Stimulated activated CD4-positive, alpha-beta T cell treated with anti-CD3 and anti-CD28 coated beads, Interleukin-1b, Interleukin-23, amount 100 ng/mL, for 4 hours (primary cell): ENCODE results near the gene SAV1.

ENCODE experiments used
- DNase-seq, 2 donors: peaks; one replicate each; pipeline ENCODE4 v3.0.0-alpha.2; 2020; ENCODE audit warnings: low read depth in 2 of 2

Gene SAV1

DNA sequence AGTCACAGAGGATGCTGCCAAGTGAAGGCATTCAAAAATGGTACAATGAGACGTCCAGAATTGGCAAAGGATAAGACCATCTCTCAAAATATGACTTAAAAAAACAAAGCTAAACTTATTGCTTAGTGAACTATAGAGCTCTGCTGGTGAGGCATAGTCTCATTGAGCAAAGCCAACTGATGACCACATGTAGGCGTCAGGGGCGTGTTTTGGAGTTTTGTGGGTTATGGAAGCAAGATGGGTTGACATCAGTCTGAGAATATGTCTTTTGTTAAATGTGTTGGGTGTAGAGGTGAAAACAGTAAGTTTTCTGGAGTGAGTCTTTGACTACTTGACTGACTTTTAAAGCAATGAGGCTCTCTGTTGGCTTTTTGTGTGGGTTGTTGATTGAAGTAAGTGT lies 60.9 kb downstream of the SAV1 start:
- DNase-seq, result no peak

DNA sequence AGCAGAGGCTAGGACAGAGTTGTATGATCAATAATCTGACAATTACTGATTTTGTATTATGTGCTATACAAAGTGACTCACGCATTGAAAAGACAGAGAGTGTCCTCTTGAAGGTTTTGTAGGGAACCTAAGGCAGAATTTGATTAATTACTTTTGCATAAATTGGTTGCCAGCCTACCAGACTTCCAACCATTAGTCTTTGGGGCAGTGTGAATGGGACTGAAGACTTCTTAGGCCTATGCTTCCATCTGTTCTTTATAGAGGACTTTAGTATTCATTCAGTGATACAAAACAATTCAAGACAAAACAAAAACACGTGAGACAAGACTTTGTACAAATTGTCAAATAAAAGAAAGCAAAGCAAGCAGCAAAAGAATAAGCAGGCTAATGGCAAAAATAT lies 61.6 kb downstream of the SAV1 start:
- DNase-seq, result no peak

DNA sequence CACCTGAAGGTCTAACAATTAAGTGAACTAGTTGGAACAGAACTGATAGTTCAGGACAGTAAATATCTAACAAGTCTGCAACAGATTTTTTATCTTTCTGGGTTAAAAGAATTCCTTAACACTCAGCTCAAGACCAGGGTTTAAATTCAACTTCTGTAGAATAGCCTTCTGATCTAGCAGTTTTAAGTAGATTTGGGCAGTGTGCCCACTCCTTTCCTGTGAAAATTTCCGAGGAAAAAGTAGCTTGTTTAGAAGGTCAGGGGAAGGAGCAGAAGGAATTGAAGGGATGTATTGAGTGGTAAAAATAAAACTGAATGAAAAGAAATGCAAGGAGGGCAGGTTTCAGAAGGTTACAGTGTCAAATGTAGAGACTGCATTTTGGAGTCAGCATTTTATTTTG lies 62.3 kb downstream of the SAV1 start:
- DNase-seq, result no peak

DNA sequence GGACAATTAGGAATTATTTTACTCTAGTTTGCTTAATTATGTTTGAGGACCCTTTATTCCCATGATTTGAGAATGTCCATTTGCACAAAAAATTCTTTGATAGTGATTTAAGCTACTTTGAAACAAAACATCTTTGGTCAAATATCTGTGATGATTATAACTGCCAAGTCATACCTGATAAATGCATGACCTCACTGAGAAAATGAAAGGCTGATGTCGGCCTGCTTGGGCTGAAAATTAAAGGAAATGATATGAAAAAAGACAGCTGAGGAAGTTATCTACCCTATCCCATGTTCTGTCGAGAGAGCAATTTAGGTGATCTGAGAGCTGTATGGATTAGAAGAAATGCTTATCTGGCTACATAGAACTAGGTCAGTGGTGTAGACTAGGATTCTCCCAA lies 64.5 kb downstream of the SAV1 start:
- DNase-seq, result no peak

DNA sequence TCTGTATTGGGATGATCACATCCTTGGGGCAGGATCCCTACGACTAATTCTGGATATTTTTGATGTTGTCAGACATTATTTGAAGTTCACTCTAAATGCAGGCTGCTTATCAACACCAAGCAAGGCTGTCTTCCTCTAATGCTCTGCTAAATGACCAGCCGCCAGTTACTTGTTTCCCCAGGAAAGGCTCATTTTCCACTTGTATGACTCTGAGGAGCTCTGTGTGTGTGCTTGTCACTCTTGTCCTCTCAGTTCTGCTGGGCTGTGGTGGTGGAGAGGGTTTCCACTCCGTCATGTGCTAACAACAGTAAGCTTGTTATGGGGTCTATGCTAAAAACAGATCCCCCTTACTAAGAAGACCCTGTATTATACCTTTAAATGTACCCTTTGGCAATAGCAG lies 66.1 kb downstream of the SAV1 start:
- no peak for DNase-seq

DNA sequence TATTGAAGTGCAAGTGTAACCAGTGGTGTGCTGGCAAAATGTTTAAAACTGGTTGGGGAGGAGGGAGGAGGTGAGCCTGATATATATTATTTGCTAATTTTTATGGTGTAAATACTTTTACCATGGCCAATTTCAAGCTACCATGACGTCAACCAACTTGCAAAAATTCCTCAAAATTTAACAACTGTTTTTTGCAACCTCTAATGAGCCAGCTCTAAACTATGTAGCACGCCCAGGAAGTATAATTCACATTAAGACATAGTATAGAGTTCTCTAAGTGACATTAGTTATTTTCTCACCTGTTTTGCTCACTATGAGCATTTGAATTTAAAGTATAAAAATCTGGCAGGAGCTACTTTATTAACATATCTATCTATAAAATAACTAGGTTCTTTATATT lies 66.7 kb downstream of the SAV1 start:
- no peak for DNase-seq

DNA sequence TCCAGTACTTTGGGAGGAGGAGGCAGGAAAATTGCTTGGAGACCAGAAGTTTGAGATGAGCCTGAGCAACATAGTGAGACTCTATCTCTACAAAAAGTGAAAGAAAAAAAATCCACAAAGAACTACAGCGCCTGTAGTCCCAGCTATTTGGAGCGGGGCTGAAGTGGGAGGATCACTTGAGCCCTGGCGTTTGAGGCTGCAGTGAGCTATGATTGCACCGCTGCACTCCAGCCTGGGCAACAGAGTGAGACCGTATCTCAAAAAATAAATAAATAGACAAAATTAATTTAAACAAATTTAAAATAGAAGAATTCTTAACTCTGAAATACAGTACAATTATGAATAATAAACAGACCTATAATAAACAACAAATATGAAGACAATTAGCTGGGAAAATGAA lies 67.3 kb downstream of the SAV1 start:
- no peak for DNase-seq

DNA sequence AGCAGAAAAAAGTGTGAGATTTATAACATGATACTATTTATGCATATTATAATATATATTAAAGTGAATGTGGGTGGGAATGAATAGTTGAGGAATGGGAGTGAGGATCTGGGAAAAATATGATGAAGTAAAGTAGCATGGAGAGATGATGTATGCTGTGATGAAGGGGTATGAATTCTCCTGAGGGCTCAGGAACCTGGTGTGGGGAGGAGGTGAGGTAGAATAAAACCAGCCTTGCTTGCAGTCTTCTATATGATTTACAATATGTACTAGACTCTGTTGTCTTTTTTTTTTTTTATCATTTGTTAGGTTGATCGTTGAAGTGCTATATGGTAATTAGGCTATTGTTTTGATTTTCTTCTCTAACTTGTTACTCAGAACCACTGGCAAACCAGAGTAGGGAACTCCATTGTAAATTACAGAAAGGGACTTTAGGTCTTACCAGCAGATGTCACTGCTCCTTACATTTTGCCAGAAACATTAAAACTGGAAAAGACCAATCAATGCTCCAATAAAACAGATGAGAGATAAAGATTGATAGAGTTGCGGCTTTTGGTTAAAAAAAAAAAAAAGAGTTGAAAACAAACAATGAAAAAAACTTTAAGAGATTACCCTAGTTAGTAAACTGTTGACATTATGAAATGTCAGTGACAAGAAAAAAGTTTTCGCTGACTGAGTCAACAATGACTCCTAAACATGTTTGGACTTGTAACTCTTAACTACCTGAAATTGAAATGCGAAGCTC lies 68.2 kb downstream of the SAV1 start:
- DNase-seq, result no peak

DNA sequence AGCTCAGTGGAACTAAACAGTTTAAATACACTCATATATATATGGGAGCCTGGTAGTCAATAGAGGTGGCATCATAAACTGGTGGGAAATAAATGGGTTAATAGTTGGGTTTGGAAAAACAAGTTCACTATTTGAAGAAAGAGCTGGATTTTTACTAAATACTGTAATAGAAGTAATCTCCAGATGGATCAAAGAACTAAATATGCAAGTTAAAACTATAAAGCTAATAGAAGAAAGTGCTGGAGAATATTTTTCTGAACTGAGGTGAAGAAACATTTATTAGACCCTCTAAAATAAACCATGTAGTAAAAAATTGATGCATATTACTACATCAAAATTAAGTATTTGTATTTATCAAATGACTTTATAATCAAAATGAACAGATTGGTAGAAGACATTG lies 69.3 kb downstream of the SAV1 start:
- no peak for DNase-seq

DNA sequence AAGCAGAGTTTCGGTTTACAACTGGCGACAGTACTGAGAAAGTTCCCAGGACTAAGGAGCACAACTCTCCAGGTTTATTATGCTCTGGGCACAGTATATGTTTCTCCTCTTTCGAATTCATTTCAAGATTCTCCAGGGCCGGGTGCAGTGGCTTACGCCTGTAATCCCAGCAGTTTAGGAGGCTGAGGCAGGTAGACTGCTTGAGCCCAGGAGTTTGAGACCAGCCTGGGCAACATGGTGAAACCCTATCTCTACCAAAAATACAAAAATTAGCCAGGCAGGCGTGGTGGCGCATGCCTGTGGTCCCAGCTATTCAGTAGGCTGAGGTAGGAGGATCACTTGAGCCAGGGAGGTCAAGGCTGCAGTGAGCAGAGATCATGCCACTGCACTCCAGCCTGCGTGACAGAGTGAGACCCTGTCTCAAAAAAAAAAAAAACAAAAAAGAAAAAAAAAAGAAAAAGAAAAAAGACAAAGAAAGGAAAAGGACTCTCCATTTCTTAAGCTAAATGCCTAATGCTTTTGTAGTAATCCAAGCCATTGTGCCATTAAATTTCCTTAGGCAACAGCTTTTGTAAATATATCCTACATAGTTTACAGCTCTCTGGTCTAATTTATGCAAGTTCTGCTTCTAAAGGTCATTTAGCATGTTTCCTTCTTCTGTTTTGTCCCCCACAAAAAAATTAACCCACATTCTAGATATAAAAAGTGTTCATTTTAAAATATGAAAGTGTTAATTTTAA lies 73.4 kb downstream of the SAV1 start:
- DNase-seq, result no peak

DNA sequence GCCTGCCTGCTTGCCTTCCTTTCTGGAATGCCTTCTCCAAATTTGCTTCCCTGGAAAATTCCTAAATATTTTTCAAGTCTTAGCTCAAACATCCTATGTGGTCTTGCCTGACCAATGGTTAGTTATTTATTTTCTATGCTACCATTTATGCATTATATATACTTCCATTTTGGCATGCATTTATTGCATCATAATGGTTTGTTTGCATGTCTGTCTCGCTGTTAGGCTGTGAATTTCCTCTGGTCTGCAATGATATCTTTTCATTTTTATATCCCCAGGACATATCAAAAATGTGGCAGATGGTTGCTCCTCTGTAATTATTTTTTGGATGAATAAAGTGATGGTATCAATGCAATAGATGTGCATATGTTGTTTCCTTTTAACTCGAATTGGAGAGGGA lies 77.6 kb downstream of the SAV1 start:
- no peak for DNase-seq
